Thoracic aorta (tissue), 2 donors: ENCODE results near the gene TNFSF10. TPM values are rescaled to one million over a fixed set of nuclear protein-coding genes. Genes with fewer than 3 reads are reported as not detected.

ENCODE experiments used
- ATAC-seq: fragments of 150-250 bp; one replicate; pipeline ENCODE4 v1.8.0; 2017; ENCODE audit warnings: low read depth; ENCODE audit not compliant: insufficient number of reproducible peaks, low FRiP score
- DNase-seq: peaks from one replicate; pipeline ENCODE4 v3.0.0-alpha.2; 2020; ENCODE audit warnings: low spot score
- H3K27ac ChIP-seq, 2 donors: fragments of 200-600 bp; sonication (generic); 1 replicate in 1 of 2; 2 replicates in 1 of 2; pipeline ENCODE4 v1.5.1; 2016; ENCODE audit warnings: mild to moderate bottlenecking in 2 of 2, moderate library complexity in 2 of 2
- H3K27me3 ChIP-seq: fragments of 200-600 bp; sonication (generic); replicated peaks from 2 replicates; pipeline ENCODE4 v1.6.0; 2016; ENCODE audit warnings: mild to moderate bottlenecking; ENCODE audit not compliant: insufficient read depth
- H3K36me3 ChIP-seq: fragments of 200-600 bp; sonication (generic); one replicate; pipeline ENCODE4 v1.5.1; 2016
- H3K4me1 ChIP-seq, 2 donors: fragments of 200-600 bp; sonication (generic); 1 replicate in 1 of 2; 2 replicates in 1 of 2; pipeline versions ENCODE4 v1.5.1 to v1.6.0; 2016; ENCODE audit warnings: low read depth in 2 of 2, mild to moderate bottlenecking in 1 of 2; ENCODE audit not compliant: control insufficient read depth in 1 of 2
- H3K4me3 ChIP-seq: fragments of 200-600 bp; sonication (generic); 2 replicates; pipeline ENCODE4 v1.5.1; 2016; ENCODE audit warnings: mild to moderate bottlenecking
- H3K9me3 ChIP-seq: fragments of 200-600 bp; sonication (generic); 2 replicates; pipeline ENCODE4 v1.5.1; 2016
- CTCF ChIP-seq: fragments of 200-600 bp; sonication (generic); IDR thresholded peaks from one replicate; pipeline ENCODE4 v1.5.1; 2019; ENCODE audit warnings: antibody characterized with exemption
- total RNA-seq, 2 donors: library from RNA; depleted of rRNA; stranded (reverse); fragments of >200 nt; gene quantifications; one replicate each; pipeline versions ENCODE4 v1.1.0 to v1.2.3, GENCODE V29; 2016

Gene TNFSF10
- total RNA-seq, 2 donors from 2014 or later, result 13.8 to 16.0 TPM

GRCh38 chr3:172520301-172520831, 2.9 kb downstream of the TNFSF10 start:
- Histone ChIP-seq H3K27ac (no peak overlapping the region), H3K36me3 (no peaks in the 10 kb centered on the region), H3K9me3 (no peaks in the 10 kb centered on the region), H3K4me1 (peaks cover 9 to 11% of the 10 kb centered on the region in 2 donors), H3K27me3 (no peaks in the 10 kb centered on the region), H3K4me3 (peak overlapping the region; percentile 7)
- no peak for TF ChIP-seq CTCF
- ATAC-seq (no peak), DNase-seq (no peak)

GRCh38 chr3:172519740-172520139, 3.5 kb downstream of the TNFSF10 start:
- Histone ChIP-seq H3K4me1 (peaks cover 7 to 11% of the 10 kb centered on the region in 2 donors), H3K27ac (no peak overlapping the region), H3K4me3 (no peak overlapping the region)

GRCh38 chr3:172518929-172519640, 4.1 kb downstream of the TNFSF10 start:
- H3K27me3 ChIP-seq, result no peaks in the 10 kb centered on the region
- TF ChIP-seq CTCF, result no peak
- no peak overlapping the region for H3K27ac ChIP-seq
- H3K9me3 ChIP-seq, result no peaks in the 10 kb centered on the region
- ATAC-seq (no peak), DNase-seq (no peak)
- no peak overlapping the region for H3K4me3 ChIP-seq
- peaks cover 5 to 11% of the 10 kb centered on the region in 2 donors for H3K4me1 ChIP-seq
- H3K36me3 ChIP-seq, result no peaks in the 10 kb centered on the region

More at GRCh38 chr3:172519740-172520139, 3.5 kb downstream of the TNFSF10 start:
- TF ChIP-seq CTCF, result no peak
- no peaks in the 10 kb centered on the region for H3K27me3 ChIP-seq
- no peaks in the 10 kb centered on the region for H3K36me3 ChIP-seq
- ATAC-seq (no peak), DNase-seq (no peak)
- no peaks in the 10 kb centered on the region for H3K9me3 ChIP-seq

- Histone ChIP-seq H3K27me3 (no peaks in the 10 kb centered on the region), H3K9me3 (no peaks in the 10 kb centered on the region), H3K4me3 (no peak overlapping the region), H3K4me1 (peaks cover 0 to 15% of the 10 kb centered on the region in 2 donors), H3K27ac (no peak overlapping the region), H3K36me3 (no peaks in the 10 kb centered on the region)
- no peak for TF ChIP-seq CTCF
- DNase-seq, result no peak
- ATAC-seq, result no peak
Measured at GRCh38 chr3:172517859-172518466, 5.3 kb downstream of the TNFSF10 start.
